ENCODE data around the gene CYP4V2. TPM values are rescaled to one million over a fixed set of nuclear protein-coding genes. Genes with fewer than 3 reads are reported as not detected.

Gene CYP4V2
- total RNA-seq, 4 donors from 2014 or later = 7.0 to 12.1 (median 7.9) TPM

DNA sequence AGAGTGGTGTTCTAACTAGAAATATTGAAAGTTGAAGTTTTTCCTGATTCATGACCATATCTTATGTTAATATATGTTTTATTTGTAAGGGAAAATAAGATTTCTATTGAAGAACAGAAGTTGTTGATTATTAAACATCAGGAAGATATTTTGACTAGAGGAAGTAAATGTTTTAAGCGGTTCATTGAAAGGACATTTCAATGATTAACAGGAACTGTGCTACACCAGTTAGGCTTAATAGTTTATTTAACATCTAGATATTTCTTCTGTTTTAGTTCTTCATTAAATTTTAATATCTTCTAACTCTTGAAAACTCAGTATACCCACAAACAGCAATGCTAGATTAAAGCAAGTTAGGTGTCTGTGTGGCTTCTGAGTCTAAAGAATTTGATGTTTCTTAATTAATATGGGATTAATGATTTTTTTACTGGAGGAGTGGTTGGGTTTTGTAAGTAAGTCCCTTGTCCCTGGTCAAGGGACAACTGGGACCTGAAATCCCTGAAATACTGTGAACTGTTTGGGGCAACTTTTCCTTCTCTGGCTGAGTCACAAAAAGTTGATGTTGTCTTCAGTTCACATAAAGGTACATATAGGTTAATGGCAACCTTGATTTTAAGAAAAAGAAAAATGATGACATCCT, 42.9 kb upstream of the CYP4V2 start:
- DNase-seq (ENCODE audit: low spot score in 2 of 2) = no peak
- no peak overlapping the region for H3K27ac ChIP-seq
- peaks cover 19% of the 10 kb centered on the region for H3K4me1 ChIP-seq
- WGBS = 92% methylated on average over 1 of the region's 1 CpG
- no peaks in the 10 kb centered on the region for H3K36me3 ChIP-seq
- TF ChIP-seq, protein P1, sequence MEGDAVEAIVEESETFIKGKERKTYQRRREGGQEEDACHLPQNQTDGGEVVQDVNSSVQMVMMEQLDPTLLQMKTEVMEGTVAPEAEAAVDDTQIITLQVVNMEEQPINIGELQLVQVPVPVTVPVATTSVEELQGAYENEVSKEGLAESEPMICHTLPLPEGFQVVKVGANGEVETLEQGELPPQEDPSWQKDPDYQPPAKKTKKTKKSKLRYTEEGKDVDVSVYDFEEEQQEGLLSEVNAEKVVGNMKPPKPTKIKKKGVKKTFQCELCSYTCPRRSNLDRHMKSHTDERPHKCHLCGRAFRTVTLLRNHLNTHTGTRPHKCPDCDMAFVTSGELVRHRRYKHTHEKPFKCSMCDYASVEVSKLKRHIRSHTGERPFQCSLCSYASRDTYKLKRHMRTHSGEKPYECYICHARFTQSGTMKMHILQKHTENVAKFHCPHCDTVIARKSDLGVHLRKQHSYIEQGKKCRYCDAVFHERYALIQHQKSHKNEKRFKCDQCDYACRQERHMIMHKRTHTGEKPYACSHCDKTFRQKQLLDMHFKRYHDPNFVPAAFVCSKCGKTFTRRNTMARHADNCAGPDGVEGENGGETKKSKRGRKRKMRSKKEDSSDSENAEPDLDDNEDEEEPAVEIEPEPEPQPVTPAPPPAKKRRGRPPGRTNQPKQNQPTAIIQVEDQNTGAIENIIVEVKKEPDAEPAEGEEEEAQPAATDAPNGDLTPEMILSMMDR (IDR thresholded peaks at IDR 0.05) = no peak
- TF ChIP-seq POLR2AphosphoS5 (IDR thresholded peaks at IDR 0.05) (no peak), EP300 (IDR thresholded peaks at IDR 0.05) (no peak), POLR2A (IDR thresholded peaks at IDR 0.05) (no peak)
- no peaks in the 10 kb centered on the region for H3K27me3 ChIP-seq
- no peak overlapping the region for H3K4me3 ChIP-seq
- no peaks in the 10 kb centered on the region for H3K9me3 ChIP-seq

DNA sequence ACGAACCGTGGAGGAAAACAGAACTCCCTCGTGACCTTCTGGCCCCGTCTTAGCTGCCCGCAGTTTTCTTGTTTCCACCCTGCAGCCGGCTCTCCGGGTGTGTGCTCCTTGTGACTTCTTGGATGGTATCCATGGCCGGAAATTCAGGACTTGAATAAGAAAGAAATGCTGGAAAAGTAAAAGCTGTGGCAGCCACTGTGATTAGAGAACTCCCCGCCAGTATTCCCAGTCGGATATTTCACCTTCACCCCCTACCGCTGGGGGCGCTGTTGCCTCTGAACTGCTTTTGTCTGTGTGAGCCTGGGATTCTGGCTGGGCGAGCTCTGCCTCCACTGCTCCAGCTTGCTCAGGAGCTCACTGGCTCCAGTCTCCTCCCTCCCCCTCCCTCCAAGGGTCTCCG, 41.5 kb upstream of the CYP4V2 start:
- peak in 1 of 2 donors; percentile 83 for DNase-seq (ENCODE audit: low spot score in 2 of 2)
- no peaks in the 10 kb centered on the region for H3K27me3 ChIP-seq
- TF ChIP-seq, protein P1 (IDR thresholded peaks at IDR 0.05) = peak in 1 of 2 donors; percentile 39
- TF ChIP-seq EP300 (IDR thresholded peaks at IDR 0.05) = no peak
- no peaks in the 10 kb centered on the region for H3K36me3 ChIP-seq
- H3K27ac ChIP-seq = no peak overlapping the region
- H3K4me1 ChIP-seq = peaks cover 12% of the 10 kb centered on the region
- WGBS = 24% methylated on average over 13 of the region's 14 CpGs
- peak overlapping the region; percentile 4 for H3K4me3 ChIP-seq
- H3K9me3 ChIP-seq = no peaks in the 10 kb centered on the region

DNA sequence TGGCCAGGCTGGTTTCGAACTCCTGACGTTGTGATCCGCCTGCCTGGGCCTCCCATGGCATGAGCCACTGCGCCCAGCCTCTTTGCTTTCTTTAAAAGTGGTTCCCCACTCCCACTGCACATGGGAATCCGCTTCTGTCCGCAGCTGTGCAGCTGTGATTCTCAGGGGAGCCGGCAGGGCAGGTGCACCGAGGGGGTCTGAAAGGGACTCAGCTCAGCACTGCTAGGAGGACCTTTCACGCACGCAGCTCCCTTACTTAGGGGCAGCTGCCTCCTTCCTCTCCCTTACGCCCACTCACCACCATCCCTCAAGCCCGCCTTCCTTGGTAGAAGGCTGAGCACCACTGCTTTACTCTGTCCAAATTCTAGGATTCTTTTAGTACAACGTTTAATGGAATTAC, 40.4 kb upstream of the CYP4V2 start:
- Histone ChIP-seq H3K4me3 (no peak overlapping the region), H3K36me3 (no peaks in the 10 kb centered on the region), H3K4me1 (peaks cover 7% of the 10 kb centered on the region), H3K9me3 (no peaks in the 10 kb centered on the region), H3K27ac (no peak overlapping the region), H3K27me3 (no peaks in the 10 kb centered on the region)
- DNase-seq (ENCODE audit: low spot score in 2 of 2) = no peak
- no peak for TF ChIP-seq EP300 (IDR thresholded peaks at IDR 0.05)
- no peak for TF ChIP-seq POLR2AphosphoS5 (IDR thresholded peaks at IDR 0.05)
- no peak for TF ChIP-seq POLR2A (IDR thresholded peaks at IDR 0.05)
- TF ChIP-seq, protein P1 (IDR thresholded peaks at IDR 0.05) = no peak
- 90% methylated on average over 13 of the region's 13 CpGs for WGBS

DNA sequence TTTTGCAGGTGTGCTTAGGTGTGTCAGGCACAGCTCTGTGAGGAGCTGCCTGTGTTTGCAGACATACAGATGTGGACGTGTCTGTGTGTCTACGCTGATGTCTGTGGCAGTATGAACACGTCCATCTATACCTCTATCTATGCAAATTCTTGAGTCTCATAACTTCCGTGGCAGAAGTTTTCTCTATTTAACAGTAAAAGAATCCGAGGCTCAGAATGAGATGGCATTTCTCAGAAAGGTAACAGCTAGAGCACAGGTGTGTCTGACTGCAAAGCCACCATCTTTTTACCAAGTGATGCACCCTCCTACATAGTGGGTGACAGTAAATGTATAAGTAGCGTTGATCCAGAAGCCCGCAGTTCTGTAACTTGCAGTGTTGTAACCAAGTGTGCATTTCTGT, 39.9 kb upstream of the CYP4V2 start:
- TF ChIP-seq POLR2A (IDR thresholded peaks at IDR 0.05) = no peak
- no peak for TF ChIP-seq POLR2AphosphoS5 (IDR thresholded peaks at IDR 0.05)
- no peak for TF ChIP-seq EP300 (IDR thresholded peaks at IDR 0.05)
- TF ChIP-seq, protein P1 (IDR thresholded peaks at IDR 0.05) = no peak
- Histone ChIP-seq H3K36me3 (no peaks in the 10 kb centered on the region), H3K4me3 (no peak overlapping the region), H3K27ac (no peak overlapping the region), H3K4me1 (peaks cover 7% of the 10 kb centered on the region), H3K27me3 (no peaks in the 10 kb centered on the region), H3K9me3 (no peaks in the 10 kb centered on the region)
- WGBS = 91% methylated on average over 7 of the region's 7 CpGs
- DNase-seq (ENCODE audit: low spot score in 2 of 2) = no peak

DNA sequence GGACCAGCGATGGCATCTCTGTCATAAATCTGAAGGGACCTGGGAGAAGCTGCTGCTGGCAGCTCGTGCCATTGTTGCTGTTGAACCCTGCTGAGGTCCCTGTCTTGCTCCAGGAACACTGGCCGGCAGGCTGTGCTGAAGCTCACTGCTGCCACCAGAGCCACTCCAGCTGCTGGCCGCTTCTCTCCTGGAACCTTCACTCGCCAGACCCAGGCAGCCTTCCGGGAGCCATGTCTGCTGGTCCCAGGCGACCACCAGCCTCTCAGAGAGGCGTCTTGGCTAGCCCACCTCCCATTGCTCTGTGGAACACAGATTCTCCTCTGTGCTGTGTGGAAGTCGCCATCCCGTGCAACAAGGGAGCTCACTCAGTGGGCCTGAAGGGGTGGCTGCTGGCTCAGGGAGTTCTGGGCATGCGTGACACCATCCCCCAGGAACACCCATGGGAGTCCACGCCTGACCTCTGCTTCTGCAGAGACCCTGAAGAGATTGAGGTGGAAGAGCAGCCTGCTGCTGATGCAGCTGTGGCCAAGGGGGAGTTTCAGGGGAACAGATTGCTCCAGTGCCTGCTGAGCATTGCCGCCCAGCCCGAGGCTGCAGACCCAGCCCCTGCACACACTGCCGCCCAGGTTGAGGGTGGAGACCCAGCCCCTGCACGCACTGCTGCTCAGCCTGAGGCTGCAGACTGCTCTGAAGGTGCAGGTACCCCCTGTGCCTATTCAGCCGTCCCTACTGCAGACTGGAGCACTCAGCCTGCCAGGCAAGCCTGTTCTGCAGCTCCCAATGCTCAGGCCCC, 33.1 kb upstream of the CYP4V2 start:
- no peaks in the 10 kb centered on the region for H3K36me3 ChIP-seq
- H3K27me3 ChIP-seq = no peaks in the 10 kb centered on the region
- H3K27ac ChIP-seq = no peak overlapping the region
- TF ChIP-seq POLR2A (IDR thresholded peaks at IDR 0.05) (no peak), EP300 (IDR thresholded peaks at IDR 0.05) (no peak), POLR2AphosphoS5 (IDR thresholded peaks at IDR 0.05) (no peak)
- TF ChIP-seq, protein P1 (IDR thresholded peaks at IDR 0.05) = no peak
- 75% methylated on average over 3 of the region's 17 CpGs for WGBS
- H3K4me1 ChIP-seq = no peaks in the 10 kb centered on the region
- H3K9me3 ChIP-seq = no peaks in the 10 kb centered on the region
- no peak for DNase-seq (ENCODE audit: low spot score in 2 of 2)
- no peak overlapping the region for H3K4me3 ChIP-seq
